Measurements from ENCODE around the gene ZBTB12.
"Not testable (repeated sequence)": the region's sequence is repeated elsewhere in the genome, so short reads cannot be mapped to it uniquely, and the experiment has no call there.

The ZBTB12 gene

DNA sequence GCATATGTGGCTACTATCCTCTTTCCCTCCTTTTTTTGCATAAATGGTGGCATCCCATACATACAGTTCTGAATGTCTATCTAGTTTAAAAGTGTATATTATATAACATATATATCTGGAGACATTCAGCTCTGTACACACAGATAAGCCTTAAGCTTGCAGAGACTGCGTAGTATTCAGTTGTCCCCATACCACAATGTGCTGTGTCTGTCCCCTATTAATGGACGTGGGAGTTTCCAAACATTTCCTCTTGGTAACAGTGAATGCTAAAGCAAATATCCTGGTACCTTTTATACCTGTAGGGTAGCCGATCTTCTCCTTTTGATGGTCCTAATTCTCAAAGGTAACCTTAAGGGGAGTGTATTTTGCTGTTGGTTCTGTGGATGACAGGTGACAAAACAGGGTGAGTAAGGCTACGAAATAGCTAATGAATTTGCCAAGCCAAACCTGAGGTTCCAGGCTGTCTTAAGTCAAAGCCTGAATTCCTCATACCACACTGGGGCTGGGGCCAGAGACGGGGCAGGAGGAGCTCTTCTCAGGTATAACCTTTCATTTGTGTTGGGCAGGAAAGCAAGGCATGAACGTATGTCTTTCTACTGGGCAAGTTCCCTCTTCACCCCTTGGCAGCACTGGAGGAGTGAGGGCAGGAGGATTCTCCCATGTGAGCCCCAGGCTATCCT is 17.9 kb upstream of the ZBTB12 start:
- DNase-seq = no peak

DNA sequence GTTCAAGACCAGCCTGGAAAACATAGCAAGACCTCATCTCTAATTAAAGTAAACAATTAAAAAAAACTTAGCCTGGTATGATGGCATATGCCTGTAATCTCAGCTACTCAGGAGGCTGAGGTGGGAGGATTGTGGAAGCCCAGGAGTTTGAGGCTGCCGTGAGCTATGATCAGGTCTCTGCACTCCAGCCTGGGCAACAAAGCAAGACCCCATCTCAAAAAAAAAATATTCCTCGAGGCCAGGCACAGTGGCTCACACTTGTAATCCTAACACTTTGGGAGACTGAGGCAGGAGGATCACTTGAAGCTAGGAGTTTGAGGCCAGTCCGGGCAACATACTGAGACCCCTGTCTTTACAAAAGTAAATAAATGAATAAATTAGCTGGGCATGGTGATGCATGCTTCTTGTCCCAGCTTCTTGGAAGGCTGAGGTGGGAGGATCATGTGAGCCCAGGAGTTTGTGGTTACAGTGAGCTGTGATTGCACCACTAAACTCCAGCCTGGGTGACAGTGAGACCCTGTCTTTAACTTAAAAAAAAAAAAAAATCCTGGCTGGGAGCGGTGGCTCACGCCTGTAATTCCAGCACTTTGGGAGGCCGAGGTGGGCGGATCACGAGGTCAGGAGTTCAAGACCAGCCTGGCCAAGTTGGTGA is 16.3 kb upstream of the ZBTB12 start:
- no peak for DNase-seq

DNA sequence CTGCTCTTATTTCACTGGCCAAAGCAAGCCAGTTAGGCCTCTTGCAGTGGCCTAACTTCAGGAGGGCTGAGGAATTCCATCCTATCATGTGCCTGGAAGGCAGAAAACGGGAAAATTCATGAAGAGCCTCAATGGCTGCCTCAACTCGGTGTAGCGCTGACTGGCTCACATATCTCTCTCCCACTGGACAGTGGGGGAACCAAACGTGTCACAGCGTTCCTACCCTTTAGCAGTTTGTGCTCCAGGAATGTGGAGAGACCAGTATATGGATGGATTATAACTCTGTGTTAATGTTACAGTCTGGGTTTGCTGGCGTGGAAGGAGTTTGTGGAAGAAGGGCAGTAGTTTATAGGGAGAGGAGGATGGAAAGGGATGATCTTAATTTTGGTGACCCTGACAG is 13.9 kb upstream of the ZBTB12 start:
- no peak for DNase-seq

DNA sequence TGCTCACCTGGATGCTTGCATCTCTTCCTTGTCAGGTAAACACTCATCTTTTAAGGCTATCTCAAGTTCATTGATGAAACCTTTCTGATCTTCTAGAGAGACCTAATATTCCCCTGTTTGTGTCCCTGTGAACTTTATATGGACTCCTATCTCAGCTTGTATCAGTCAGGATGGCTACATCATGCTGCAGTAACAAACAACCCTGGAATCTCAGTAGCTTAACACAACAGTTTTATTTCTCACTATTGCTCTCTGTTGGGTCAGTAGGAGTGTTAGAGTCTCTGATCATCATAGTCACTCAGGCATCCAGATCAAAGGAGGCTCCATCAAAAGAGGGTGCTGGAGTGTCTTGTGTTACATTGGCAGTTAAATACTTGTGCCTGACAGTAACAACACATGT is 13.5 kb upstream of the ZBTB12 start:
- no peak for DNase-seq

DNA sequence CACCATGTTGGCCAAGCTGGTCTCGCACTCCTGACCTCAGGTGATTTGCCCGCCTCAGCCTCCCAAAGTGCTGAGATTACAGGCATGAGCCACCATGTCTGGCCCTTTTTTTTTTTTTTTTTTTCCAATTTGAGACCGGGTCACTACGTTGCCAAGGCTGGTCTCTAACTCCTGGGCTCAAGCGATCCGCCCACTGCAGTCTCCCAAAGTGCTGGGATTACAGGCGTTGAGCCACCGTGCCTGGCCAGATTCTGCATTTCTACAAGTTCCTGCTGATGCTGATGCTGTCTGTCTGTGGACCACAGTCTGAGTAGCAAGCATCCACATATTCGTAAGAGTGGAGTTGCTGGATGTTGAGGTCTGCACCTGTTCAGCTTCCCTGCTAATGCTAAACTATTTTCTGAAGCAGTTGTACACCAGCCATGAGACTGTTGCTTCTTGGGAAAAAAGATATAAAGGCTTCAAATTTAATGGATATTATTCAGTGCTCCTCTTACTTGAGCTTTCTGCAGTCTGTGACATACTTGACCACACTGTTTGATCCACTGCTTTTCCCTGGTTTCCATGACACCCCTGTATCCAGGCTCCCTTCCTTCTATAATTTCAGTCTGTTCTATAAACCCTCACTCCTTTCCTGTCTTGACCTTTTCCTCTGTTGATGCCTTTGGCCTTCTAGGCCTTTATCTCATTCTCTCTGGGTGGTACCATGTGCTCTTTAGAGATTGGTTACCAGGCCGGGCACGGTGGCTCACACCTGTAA is 10.1 kb upstream of the ZBTB12 start:
- no peak for DNase-seq

DNA sequence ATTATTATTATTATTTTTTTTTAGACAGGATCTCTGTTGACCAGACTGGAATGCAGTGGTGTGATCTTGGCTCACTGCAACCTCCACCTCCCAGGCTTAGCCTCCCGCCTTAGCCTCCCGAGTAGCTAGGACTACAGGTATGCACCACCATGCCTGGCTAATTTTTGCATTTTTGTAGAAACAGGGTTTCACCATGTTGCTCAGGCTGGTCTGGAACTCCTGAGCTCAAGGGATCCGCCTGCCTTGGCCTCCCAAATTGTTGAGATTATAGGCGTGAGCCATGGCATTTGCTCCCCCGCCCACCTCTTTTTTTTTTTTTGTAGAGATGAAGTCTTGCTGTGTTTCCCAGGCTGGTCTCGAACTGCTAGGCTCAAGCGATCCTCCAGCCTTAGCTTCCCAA is 7.4 kb upstream of the ZBTB12 start:
- DNase-seq = not testable (repeated sequence)

DNA sequence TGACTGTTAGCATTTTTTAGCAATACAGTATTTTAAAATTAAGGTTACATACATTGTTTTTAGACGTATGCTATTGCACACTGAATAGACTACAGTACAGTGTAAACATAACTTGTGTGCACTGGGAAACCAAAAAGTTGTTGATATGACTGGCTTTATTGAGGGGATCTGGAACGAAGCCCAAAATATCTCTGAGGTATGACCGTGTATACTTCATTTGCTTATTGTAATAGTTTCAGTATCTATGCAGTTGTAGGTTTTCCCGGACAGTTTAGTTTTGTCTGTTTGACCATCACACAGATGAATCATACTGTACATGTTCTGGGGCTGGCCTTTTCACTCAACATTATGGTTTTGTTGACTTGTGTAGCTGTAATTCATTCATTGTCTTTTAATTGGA is 6.9 kb upstream of the ZBTB12 start:
- DNase-seq = no peak

DNA sequence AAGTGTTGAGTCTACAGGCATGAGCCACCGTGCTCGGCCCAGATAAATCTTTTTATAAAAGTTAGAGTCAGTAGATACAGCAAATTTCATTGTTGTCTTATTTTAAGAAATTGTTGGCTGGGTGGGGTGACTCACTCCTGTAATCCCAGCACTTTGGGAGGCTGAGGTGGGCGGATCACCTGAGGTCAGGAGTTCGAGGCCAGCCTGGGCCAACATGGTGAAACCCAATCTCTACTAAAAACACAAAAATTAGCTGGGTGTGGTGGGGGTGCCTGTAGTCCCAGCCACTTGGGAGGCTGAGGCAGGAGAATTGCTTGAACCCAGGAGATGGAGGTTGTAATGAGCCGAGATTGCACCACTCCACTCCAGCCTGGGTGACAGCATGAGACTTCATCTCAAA is 6.4 kb upstream of the ZBTB12 start:
- not testable (repeated sequence) for DNase-seq

DNA sequence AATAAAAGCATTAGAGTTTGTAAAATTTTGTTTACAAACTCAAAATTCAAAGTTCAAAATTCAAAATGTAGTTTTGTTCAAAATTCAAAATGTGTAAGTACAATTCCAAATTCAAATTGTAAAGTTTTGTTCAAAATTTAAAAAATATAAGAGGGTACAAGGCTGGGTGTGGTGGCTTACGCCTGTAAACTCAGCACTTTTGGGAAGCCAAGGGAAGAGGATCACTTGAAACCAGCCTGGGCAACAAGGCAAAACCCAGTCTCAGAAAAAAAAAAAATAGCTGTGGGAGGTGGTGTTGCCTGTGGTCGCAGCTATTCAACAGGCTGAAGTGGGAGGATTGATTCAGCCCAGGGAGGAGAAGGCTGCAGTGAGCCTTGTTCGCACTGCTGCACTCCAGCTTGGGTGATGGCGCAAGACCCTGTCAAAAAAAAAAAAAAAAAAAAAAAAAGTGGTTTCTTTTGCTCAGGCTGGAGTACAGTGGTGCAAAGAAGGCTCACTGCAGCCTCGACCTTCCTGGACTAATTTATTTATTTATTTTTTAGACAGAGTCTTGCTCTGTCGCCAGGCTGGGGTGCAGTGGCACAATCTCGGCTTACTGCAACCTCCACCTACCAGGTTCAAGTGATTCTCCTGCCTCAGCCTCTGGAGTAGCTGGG is 5.4 kb upstream of the ZBTB12 start:
- no peak for DNase-seq

DNA sequence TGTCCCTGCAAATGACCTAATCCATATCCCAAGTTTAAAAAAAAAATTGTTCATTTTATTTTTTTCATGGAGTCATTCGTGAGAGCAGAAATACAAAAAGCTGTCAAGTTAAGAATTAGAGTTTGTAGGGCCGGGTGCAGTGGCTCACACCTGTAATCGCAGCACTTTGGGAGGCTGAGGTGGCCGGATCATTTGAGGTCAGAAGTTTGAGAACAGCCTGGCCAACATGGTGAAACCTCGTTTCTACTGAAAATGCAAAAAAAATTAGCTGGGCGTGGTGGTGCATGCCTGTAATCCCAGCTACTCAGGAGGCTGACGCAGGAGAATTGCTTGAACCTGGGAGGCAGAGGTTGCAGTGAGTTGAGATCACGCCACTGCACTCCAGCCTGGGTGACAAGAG is 4.8 kb upstream of the ZBTB12 start:
- not testable (repeated sequence) for DNase-seq

DNA sequence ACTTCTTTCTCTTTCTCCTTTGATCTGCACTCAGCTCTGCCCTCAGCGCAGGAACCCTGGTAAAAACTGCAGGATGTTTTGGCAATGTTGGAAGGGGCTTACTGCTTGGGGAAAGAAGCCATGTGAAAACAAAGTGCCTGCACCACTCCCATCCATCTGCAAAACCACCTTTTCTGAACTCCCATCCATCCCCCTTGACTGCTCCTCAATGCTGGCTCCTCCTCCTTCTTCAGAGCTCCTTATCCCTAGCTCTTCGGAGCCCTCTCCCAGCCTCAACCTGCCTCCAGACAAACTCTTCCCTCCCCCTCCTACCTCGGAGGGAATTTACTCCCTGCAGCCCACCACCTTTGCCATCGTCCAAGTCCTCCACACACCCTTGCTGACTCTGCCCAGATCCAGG is 4.2 kb upstream of the ZBTB12 start:
- no peak for DNase-seq

DNA sequence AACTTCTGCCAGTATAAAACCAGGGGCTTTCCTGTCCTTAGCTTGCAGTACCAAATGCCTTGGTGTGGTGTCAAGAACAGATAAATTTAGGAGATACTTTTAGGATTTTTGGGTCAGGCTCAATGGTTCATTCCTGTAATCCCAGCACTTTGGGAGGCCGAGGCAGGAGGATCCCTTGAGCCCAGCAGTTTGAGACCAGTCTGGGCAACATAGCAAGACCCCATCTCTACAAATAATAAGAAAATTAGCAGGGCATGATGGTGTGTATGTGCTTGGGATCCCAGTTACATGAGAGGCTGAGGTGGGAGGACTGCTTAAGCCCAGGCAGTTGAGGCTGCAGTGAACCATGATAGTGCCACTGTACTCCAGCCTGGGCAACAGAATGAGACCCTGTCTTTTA is 3.2 kb upstream of the ZBTB12 start:
- no peak for DNase-seq

DNA sequence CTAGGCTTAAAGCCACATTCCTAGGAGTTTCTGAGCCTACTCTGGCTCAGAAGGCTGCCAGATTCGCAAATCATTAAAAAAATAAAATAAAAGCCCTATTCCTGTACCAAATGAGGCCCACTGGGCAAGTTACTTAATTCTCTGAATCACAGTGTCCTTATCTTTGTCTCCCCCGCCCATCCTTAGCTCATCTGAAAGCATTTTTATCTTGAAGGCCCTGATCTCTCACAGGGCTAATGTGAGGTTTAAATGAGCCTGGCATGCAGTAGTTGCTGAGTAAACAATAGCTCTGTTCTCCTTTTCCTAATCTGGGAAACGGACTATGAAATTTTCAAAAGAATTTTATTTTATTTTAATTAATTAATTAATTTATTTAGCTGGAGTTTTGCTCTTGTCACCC is 2.1 kb upstream of the ZBTB12 start:
- DNase-seq = no peak

DNA sequence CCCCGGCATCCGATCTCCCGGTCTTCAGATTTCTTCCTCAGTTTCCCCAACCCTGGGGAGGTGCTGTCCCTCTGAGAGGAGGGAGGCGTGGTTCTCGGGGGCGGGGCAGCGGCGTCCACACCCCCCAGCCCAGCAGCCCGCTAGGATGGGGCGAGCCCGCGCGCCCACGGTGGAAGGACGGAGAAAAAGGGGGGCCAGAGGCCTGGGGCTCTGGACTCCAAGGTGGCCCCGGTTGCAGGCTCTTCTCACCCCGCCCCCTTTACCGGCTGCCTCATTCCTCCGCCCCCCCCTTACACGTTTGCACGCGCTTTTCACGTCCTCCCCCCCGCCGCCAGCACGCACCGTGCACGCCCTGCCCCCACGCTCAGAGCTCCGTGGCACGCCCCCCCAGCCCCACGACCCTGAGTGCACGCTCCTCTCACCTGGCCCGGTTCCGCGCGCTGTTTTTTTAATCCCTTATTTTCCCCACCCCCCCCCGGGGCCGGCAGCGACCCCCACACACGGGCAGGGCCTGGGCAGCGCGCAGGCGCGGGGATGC is 402 bp downstream of the ZBTB12 start:
- peak; percentile 79 for DNase-seq

DNA sequence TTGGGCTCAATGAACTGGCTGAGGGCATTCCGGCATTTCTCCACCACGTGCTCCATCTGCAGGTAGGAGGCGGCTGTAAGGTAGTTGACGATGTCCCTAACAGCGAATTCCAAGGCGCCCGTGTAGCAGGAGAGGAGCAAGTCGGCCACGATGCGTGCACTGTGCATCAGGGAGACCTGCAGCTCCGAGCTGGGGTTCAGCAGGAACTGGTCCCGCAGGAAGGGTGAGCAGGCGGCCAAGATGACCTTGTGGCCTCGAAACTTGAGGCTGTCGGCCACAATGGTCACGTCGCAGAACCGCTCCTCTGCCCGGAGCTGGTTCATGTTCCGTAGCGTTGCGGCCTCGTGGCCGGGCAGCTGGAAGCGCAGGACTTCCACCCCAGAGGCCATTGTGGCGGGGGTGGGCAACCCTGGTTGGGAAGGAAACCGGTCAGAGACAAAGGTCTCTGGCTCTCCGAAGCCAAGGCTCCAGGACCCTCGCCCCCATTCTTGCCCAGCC is 920 bp downstream of the ZBTB12 start:
- peak; percentile 42 for DNase-seq

DNA sequence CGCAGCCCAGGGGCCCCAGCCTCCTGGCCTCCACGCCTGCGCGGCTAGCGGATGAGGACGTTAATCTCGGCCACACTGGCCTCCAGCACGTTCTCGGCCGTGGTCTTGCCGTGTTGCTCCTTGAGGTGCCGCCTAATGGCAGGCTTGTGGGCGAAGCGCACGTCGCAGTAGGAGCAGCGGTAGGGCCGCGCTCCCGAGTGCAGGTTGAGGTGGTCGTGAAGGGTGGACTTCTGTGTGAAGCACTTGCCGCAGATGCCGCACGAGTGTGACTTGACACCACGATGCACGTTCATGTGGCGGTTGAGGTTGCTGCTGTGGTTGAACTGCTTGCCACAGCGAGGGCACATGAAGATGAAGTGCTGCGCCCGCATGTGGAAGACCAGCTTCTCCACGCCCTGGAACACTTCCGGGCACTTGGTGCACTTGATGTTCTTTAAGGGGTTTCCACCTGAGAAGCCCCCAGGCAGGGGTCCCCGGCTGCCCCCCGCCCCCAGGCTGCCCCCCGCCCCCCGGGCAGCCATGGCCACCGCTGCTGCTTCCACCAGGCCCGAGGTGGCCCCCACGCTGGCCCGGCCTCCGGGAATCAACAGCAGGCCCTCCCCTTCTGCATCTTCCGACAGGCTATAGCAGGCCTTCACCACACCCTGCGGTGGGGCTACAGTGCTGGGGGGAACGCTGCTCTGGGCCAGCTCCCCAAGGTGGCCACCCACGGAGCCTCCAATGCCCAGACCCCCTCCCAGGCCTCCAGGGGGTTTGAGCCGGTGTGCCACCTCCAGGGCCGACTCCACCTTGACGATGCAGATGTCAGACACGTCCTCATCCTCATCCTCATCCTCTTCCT is 1.8 kb downstream of the ZBTB12 start:
- no peak for DNase-seq

DNA sequence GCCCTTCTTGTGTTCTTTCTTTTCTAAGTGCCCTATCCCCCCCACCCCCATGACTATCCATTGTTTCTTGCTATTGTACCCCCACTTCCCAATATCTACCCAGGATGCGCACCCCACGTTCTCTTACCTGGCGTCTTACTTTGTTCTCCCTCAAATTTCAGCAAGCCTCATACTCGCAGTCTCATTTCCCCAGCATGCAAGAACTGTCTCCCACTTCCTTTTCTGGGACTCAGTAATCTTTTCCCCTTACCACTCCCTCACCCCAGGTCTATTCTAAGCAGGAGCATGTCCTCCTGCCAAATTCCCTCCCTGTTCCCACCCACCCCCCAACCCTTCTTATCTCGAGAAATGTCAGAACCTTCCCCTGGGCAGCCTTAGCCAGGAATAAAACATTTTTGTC is 2.7 kb downstream of the ZBTB12 start:
- DNase-seq = no peak

DNA sequence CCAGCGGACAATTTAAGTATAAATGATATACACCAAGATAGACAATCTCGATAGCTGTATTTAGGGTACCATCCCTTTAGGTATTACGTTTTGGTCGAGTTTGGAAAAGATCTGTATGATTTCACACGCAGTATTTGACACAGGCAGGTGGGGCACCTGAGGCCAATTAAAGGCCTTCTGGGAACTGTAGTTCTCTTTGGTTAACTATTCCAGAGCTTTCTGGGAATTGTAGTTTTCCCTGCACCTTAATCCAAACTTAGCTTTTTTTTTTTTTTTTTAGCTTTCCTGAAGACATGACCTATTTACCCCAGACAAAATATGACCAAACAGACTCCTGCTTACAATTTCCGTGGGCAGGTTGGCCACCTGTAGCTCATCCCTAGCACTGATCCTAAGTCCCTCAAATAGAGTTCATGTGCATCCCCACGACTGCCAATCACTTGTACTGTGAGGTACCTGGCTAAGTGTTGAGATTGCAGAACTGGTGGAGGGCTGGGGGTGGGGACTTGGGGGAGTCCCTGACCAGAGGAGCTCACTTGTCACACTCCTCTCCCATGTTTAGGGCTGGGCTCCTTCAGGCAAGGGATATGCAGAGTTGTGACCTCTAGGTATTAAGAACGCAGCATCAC is 3.4 kb downstream of the ZBTB12 start:
- DNase-seq = no peak

DNA sequence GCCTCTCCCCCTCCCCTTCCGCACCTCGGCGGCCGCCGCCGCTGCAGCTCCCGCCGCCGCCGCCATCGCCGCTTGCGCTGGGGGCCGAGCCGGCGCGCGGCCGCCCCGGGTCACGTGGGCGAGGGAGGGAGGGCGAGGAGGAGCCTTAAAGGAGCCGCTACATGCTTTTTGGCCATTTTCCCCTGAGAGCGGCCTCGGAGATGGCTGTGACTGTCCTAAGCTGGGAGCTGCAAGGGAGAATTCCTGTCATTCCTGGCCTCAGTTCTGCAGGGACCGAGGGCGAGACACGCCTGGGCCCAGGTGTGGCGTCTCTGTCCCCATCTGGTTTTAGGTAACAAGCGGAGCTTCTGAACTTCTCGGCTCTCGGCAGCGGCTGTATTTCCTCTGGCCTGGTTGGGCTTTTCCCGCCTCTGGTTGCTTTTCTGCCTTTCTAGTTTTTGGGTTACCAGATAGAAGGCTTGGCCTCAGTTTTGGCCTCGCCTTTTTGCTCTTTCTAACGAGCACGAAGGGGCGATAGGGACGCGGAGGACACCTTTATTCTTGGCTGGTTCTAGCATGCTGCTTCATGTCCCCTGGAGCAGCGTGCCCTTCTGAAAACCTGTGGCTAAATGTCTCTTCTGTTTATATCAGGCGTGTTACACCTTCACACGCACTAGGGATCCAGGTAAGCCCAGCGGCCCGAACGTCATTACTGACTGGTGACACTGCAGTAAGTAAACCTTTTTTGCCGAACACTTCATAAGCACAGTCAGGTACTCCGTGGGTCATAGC is 4.1 kb downstream of the ZBTB12 start, which contains the start of gene EHMT2:
Gene EHMT2 (minus strand): TSS at position 87 of the 771 bp plus-strand sequence. CDS start 21 bp downstream, at position 66.
- peak; percentile 90 for DNase-seq

DNA sequence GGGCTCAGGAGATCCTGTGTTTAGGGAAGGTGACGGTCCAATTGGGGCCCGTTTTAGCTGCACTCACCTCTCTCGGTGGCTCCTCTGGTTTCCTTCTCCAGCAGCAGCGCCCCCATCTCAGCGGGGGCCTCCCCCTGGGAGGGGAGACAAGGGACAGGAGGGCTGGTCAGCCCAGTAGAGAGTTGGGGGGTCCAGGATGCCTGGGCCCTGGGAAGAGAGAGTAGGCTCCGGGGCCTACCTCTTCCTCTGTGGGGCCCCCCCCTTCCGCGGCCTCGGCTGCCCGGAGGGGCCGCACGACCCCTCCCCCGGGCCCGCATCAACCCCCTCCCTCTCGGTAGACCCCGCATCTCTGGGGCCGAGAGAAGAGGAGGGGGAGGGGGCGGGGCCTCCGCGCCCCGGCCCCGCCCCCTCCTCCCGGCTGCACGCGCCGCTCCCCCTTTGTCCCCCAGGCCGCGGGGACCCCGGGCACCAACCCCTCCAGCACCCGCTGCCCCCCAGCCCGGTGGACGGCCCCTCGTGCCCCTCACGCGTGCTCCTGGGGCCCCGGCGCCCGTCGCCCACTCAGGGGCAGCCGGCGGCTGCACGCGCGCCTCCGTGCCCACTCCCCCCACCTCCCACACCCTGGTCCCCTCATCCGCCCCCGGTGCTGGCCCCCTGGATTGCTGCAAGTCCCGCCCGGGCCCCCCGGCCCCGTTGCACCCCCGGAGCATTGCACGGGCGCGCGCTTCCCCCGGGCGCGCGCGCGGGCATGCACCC is 4.9 kb downstream of the ZBTB12 start:
- no peak for DNase-seq

Data from left hindlimb (tissue), 1 donor.